T47D (cell line): ENCODE data around the gene BEGAIN.
A peak's percentile ranks its signal among the peaks of the same experiment; 100 is the strongest.

ENCODE experiments used
- DNase-seq, 2 experiments: peaks; one replicate each; pipeline versions ENCODE4 v3.0.0 to v3.0.0-alpha.2; 2011 to 2012; ENCODE audit warnings: low read depth in 1 of 2, low spot score in 1 of 2
- JUND ChIP-seq: IDR thresholded peaks from 2 replicates; pipeline ENCODE4 v1.6.1; 2012; ENCODE audit warnings: low read depth
- in situ Hi-C: cut with HindIII; loops from 2 replicates; pipeline ENCODE4 v1.10.0; 2016; ENCODE audit warnings: low sequenced_read_pairs, low pct_unique_long_range_greater_than_20kb

BEGAIN gene

GRCh38 chr14:100621806-100622205 is 34.6 kb upstream of the BEGAIN start:
- in situ Hi-C loops = no loop called here
- no peak for TF ChIP-seq JUND
- peak in 1 of 2 experiments; percentile 64 for DNase-seq

- in situ Hi-C loops = no loop called here
- no peak for DNase-seq
- TF ChIP-seq JUND = no peak
These were observed 33.3 kb upstream of the BEGAIN start for GRCh38 chr14:100620255-100621100.

- no peak for TF ChIP-seq JUND
- in situ Hi-C loops = no loop called here
- no peak for DNase-seq
These were observed 32.4 kb upstream of the BEGAIN start for GRCh38 chr14:100619396-100620254.

GRCh38 chr14:100618763-100619320 is 31.6 kb upstream of the BEGAIN start:
- no peak for TF ChIP-seq JUND
- in situ Hi-C loops = no loop called here
- peak in 1 of 2 experiments; percentile 32 for DNase-seq

- in situ Hi-C loops = no loop called here
- no peak for DNase-seq
- TF ChIP-seq JUND = no peak
These were observed 31.1 kb upstream of the BEGAIN start for GRCh38 chr14:100618318-100618693.

GRCh38 chr14:100617410-100618317 is 30.4 kb upstream of the BEGAIN start:
- DNase-seq = no peak
- in situ Hi-C loops = no loop called here
- no peak for TF ChIP-seq JUND

- peak in 1 of 2 experiments; percentile 38 for DNase-seq
- in situ Hi-C loops = no loop called here
- no peak for TF ChIP-seq JUND
These were observed 29.7 kb upstream of the BEGAIN start for GRCh38 chr14:100616854-100617409.

- in situ Hi-C loops = no loop called here
- no peak for TF ChIP-seq JUND
- DNase-seq = no peak
These were observed 28.8 kb upstream of the BEGAIN start for GRCh38 chr14:100615736-100616695.

GRCh38 chr14:100614803-100615202 is 27.6 kb upstream of the BEGAIN start:
- no peak for TF ChIP-seq JUND
- in situ Hi-C loops = no loop called here
- DNase-seq = no peak

GRCh38 chr14:100612986-100613385 is 25.8 kb upstream of the BEGAIN start:
- DNase-seq = no peak
- in situ Hi-C loops = no loop called here
- no peak for TF ChIP-seq JUND

- in situ Hi-C loops = no loop called here
- no peak for TF ChIP-seq JUND
- no peak for DNase-seq
These were observed 24.7 kb upstream of the BEGAIN start for GRCh38 chr14:100611811-100612480.
